SHP77 (cell line): ENCODE results near the gene HCCS.
"Not testable (repeated sequence)": the region's sequence is repeated elsewhere in the genome, so short reads cannot be mapped to it uniquely, and the experiment has no call there.

ENCODE experiments used
- DNase-seq, 2 experiments: peaks; one replicate each; lab custom pipeline; 2025; lab: John Stamatoyannopoulos, UW

Gene HCCS

GRCh38 chrX:11123087-11123486 lies 12.0 kb downstream of the HCCS start:
- not testable (repeated sequence) for DNase-seq

- DNase-seq, result no peak
Observed at GRCh38 chrX:11124112-11124511, 13.0 kb downstream of the HCCS start.

GRCh38 chrX:11125060-11125459 lies 13.9 kb downstream of the HCCS start:
- DNase-seq, result no peak

GRCh38 chrX:11129534-11130105 lies 18.5 kb downstream of the HCCS start:
- no peak for DNase-seq

GRCh38 chrX:11130136-11130535 lies 19.0 kb downstream of the HCCS start:
- DNase-seq, result no peak

- no peak for DNase-seq
Observed at GRCh38 chrX:11131146-11131545, 20.0 kb downstream of the HCCS start.

GRCh38 chrX:11135564-11136185 lies 24.5 kb downstream of the HCCS start:
- DNase-seq, result no peak

- no peak for DNase-seq
Observed at GRCh38 chrX:11137543-11138139, 26.5 kb downstream of the HCCS start.

- DNase-seq, result no peak
Observed at GRCh38 chrX:11138498-11139390, 27.6 kb downstream of the HCCS start.

GRCh38 chrX:11143931-11144678 lies 33.0 kb downstream of the HCCS start:
- DNase-seq, result peak; percentile 32 to 55

GRCh38 chrX:11146411-11146810 lies 35.3 kb downstream of the HCCS start:
- no peak for DNase-seq

- DNase-seq, result no peak
Observed at GRCh38 chrX:11148401-11148800, 37.3 kb downstream of the HCCS start.

GRCh38 chrX:11151799-11152559 lies 40.8 kb downstream of the HCCS start:
- no peak for DNase-seq

- no peak for DNase-seq
Observed at GRCh38 chrX:11159149-11159548, 48.0 kb downstream of the HCCS start.

GRCh38 chrX:11164433-11164832 lies 53.3 kb downstream of the HCCS start:
- DNase-seq, result no peak

GRCh38 chrX:11171956-11172355 lies 60.8 kb downstream of the HCCS start:
- no peak for DNase-seq

- no peak for DNase-seq
Observed at GRCh38 chrX:11172415-11172814, 61.3 kb downstream of the HCCS start.
